ENCODE measurements around the gene CTBS. TPM values are rescaled to one million over a fixed set of nuclear protein-coding genes. Genes with fewer than 3 reads are reported as not detected.
"Not testable (repeated sequence)": the region's sequence is repeated elsewhere in the genome, so short reads cannot be mapped to it uniquely, and the experiment has no call there.

CTBS gene
- total RNA-seq, 4 donors from 2014 or later: 12.2 to 23.5 (median 16.4) TPM

GRCh38 chr1:84538599-84538998 is 35.6 kb downstream of the CTBS start:
- no peak for TF ChIP-seq CTCF (IDR thresholded peaks at IDR 0.05)
- ATAC-seq (ENCODE audit: low FRiP score) (no peak), DNase-seq (ENCODE audit: low spot score) (no peak)

GRCh38 chr1:84525779-84526178 is 48.5 kb downstream of the CTBS start:
- no peak for ATAC-seq (ENCODE audit: low FRiP score)
- TF ChIP-seq CTCF (IDR thresholded peaks at IDR 0.05): no peak

GRCh38 chr1:84524590-84524989 is 49.6 kb downstream of the CTBS start:
- DNase-seq (ENCODE audit: low spot score) (no peak), ATAC-seq (ENCODE audit: low FRiP score) (no peak)
- no peak for TF ChIP-seq CTCF (IDR thresholded peaks at IDR 0.05)

More at GRCh38 chr1:84525779-84526178, 48.5 kb downstream of the CTBS start:
- DNase-seq (ENCODE audit: low spot score): no peak

GRCh38 chr1:84510668-84511067 is 63.6 kb downstream of the CTBS start:
- DNase-seq (ENCODE audit: low spot score): no peak
- TF ChIP-seq CTCF (IDR thresholded peaks at IDR 0.05): no peak
- ATAC-seq (ENCODE audit: low FRiP score): no peak

- ATAC-seq (ENCODE audit: low FRiP score) (no peak), DNase-seq (ENCODE audit: low spot score) (no peak)
- no peak for TF ChIP-seq CTCF (IDR thresholded peaks at IDR 0.05)
Measured at GRCh38 chr1:84510165-84510564, 64.1 kb downstream of the CTBS start.

- ATAC-seq (ENCODE audit: low FRiP score) (no peak), DNase-seq (ENCODE audit: low spot score) (no peak)
- TF ChIP-seq CTCF (IDR thresholded peaks at IDR 0.05): no peak
Measured at GRCh38 chr1:84509029-84509428, 65.2 kb downstream of the CTBS start.

GRCh38 chr1:84508510-84508909 is 65.7 kb downstream of the CTBS start:
- TF ChIP-seq CTCF (IDR thresholded peaks at IDR 0.05): no peak
- ATAC-seq (ENCODE audit: low FRiP score): no peak
- no peak for DNase-seq (ENCODE audit: low spot score)

GRCh38 chr1:84507887-84508286 is 66.4 kb downstream of the CTBS start:
- not testable (repeated sequence) for ATAC-seq (ENCODE audit: low FRiP score)

More at GRCh38 chr1:84507887-84508286, 66.4 kb downstream of the CTBS start:
- DNase-seq (ENCODE audit: low spot score): not testable (repeated sequence)
